Muscle layer of colon (tissue), 2 donors: Measurements from ENCODE around the gene NEK5.

ENCODE experiments used
- H3K27ac ChIP-seq: one replicate; pipeline ENCODE4 v1.7.0; 2013; ENCODE audit warnings: low read depth, mild to moderate bottlenecking, low read length, moderate library complexity
- H3K27me3 ChIP-seq, 2 donors: one replicate each; pipeline ENCODE4 v1.7.0; 2013; ENCODE audit warnings: low read length in 2 of 2, mild to moderate bottlenecking in 2 of 2; ENCODE audit not compliant: insufficient read depth in 2 of 2, control insufficient read depth in 1 of 2
- H3K36me3 ChIP-seq: one replicate; pipeline ENCODE4 v1.7.0; 2013; ENCODE audit warnings: mild to moderate bottlenecking, low read length; ENCODE audit not compliant: insufficient read depth
- H3K4me1 ChIP-seq: one replicate; pipeline ENCODE4 v1.7.0; 2013; ENCODE audit warnings: mild to moderate bottlenecking, low read length; ENCODE audit not compliant: insufficient read depth
- H3K4me3 ChIP-seq, 2 donors: one replicate each; pipeline ENCODE4 v1.7.0; 2013; ENCODE audit warnings: low read length in 2 of 2, low read depth in 1 of 2, mild to moderate bottlenecking in 1 of 2, moderate library complexity in 1 of 2
- H3K9ac ChIP-seq: one replicate; pipeline ENCODE4 v1.7.0; 2013; ENCODE audit warnings: low read length
- H3K9me3 ChIP-seq: one replicate; pipeline ENCODE4 v1.7.0; 2013; ENCODE audit warnings: mild to moderate bottlenecking, low read length
- donor health status: abdominal sarcoma.
- donor health status: Adenocarcinoma of cecum.

Gene NEK5

GRCh38 chr13:52162279-52163101 lies 33.6 kb upstream of the NEK5 start:
- Histone ChIP-seq H3K4me3 (no peak overlapping the region), H3K9me3 (no peaks in the 10 kb centered on the region), H3K27ac (no peak overlapping the region), H3K36me3 (no peaks in the 10 kb centered on the region), H3K27me3 (no peaks in the 10 kb centered on the region), H3K9ac (no peak overlapping the region), H3K4me1 (peaks cover 13% of the 10 kb centered on the region)

GRCh38 chr13:52161181-52161646 lies 32.3 kb upstream of the NEK5 start:
- no peak overlapping the region for H3K9ac ChIP-seq

GRCh38 chr13:52160506-52160905 lies 31.6 kb upstream of the NEK5 start:
- Histone ChIP-seq H3K36me3 (no peaks in the 10 kb centered on the region), H3K9ac (no peak overlapping the region), H3K9me3 (no peaks in the 10 kb centered on the region), H3K27ac (no peak overlapping the region), H3K4me3 (no peak overlapping the region), H3K27me3 (no peaks in the 10 kb centered on the region), H3K4me1 (peaks cover 13% of the 10 kb centered on the region)

More at GRCh38 chr13:52161181-52161646, 32.3 kb upstream of the NEK5 start:
- Histone ChIP-seq H3K27ac (no peak overlapping the region), H3K4me3 (no peak overlapping the region), H3K9me3 (no peaks in the 10 kb centered on the region), H3K4me1 (peaks cover 13% of the 10 kb centered on the region), H3K27me3 (no peaks in the 10 kb centered on the region), H3K36me3 (no peaks in the 10 kb centered on the region)

- Histone ChIP-seq H3K27ac (no peak overlapping the region), H3K9ac (no peak overlapping the region), H3K36me3 (no peaks in the 10 kb centered on the region), H3K4me1 (peaks cover 13% of the 10 kb centered on the region), H3K4me3 (peak overlapping the region in 1 of 2 donors; percentile 67), H3K27me3 (no peaks in the 10 kb centered on the region), H3K9me3 (no peaks in the 10 kb centered on the region)
Observed at GRCh38 chr13:52160053-52160452, 31.2 kb upstream of the NEK5 start.

GRCh38 chr13:52159159-52159982 lies 30.5 kb upstream of the NEK5 start, which contains the start of gene NEK3:
NEK3 (minus strand) TSS chr13:52159597; CDS start chr13:52156191, 3,406 bp downstream.
- peaks cover 13% of the 10 kb centered on the region for H3K4me1 ChIP-seq
- no peaks in the 10 kb centered on the region for H3K9me3 ChIP-seq
- peak within 1 kb of the TSS; percentile 79 for H3K27ac ChIP-seq
- H3K9ac ChIP-seq, result peak within 1 kb of the TSS; percentile 72
- H3K4me3 ChIP-seq, result peak within 1 kb of the TSS; percentile 67 to 80
- no peaks in the 10 kb centered on the region for H3K27me3 ChIP-seq
- H3K36me3 ChIP-seq, result no peaks in the 10 kb centered on the region

GRCh38 chr13:52158629-52159158 lies 29.8 kb upstream of the NEK5 start:
- H3K9ac ChIP-seq, result peak overlapping the region; percentile 72
- no peaks in the 10 kb centered on the region for H3K27me3 ChIP-seq
- H3K4me3 ChIP-seq, result peak overlapping the region; percentile 67 to 80
- no peaks in the 10 kb centered on the region for H3K9me3 ChIP-seq
- no peaks in the 10 kb centered on the region for H3K36me3 ChIP-seq
- H3K27ac ChIP-seq, result peak overlapping the region; percentile 79
- H3K4me1 ChIP-seq, result peaks cover 13% of the 10 kb centered on the region

GRCh38 chr13:52156724-52157261 lies 27.9 kb upstream of the NEK5 start:
- no peaks in the 10 kb centered on the region for H3K9me3 ChIP-seq
- H3K27me3 ChIP-seq, result no peaks in the 10 kb centered on the region
- H3K36me3 ChIP-seq, result peaks cover 3% of the 10 kb centered on the region
- H3K4me1 ChIP-seq, result peaks cover 13% of the 10 kb centered on the region
- no peak overlapping the region for H3K9ac ChIP-seq
- no peak overlapping the region for H3K4me3 ChIP-seq
- no peak overlapping the region for H3K27ac ChIP-seq

- Histone ChIP-seq H3K4me3 (no peak overlapping the region), H3K9ac (no peak overlapping the region), H3K27me3 (no peaks in the 10 kb centered on the region), H3K27ac (no peak overlapping the region), H3K4me1 (peaks cover 13% of the 10 kb centered on the region), H3K9me3 (no peaks in the 10 kb centered on the region), H3K36me3 (peaks cover 18% of the 10 kb centered on the region)
Observed at GRCh38 chr13:52155177-52155576, 26.3 kb upstream of the NEK5 start.

GRCh38 chr13:52147225-52147624 lies 18.4 kb upstream of the NEK5 start:
- Histone ChIP-seq H3K9me3 (no peaks in the 10 kb centered on the region), H3K36me3 (peaks cover 26% of the 10 kb centered on the region), H3K27ac (no peak overlapping the region), H3K4me1 (no peaks in the 10 kb centered on the region), H3K9ac (no peak overlapping the region), H3K4me3 (no peak overlapping the region), H3K27me3 (no peaks in the 10 kb centered on the region)

- Histone ChIP-seq H3K9ac (no peak overlapping the region), H3K4me1 (no peaks in the 10 kb centered on the region), H3K9me3 (no peaks in the 10 kb centered on the region), H3K27me3 (no peaks in the 10 kb centered on the region), H3K36me3 (peaks cover 8% of the 10 kb centered on the region), H3K27ac (no peak overlapping the region), H3K4me3 (no peak overlapping the region)
Observed at GRCh38 chr13:52141299-52141698, 12.4 kb upstream of the NEK5 start.

GRCh38 chr13:52137489-52137888 lies 8.6 kb upstream of the NEK5 start:
- Histone ChIP-seq H3K27me3 (no peaks in the 10 kb centered on the region), H3K27ac (no peak overlapping the region), H3K9me3 (no peaks in the 10 kb centered on the region), H3K4me1 (no peaks in the 10 kb centered on the region), H3K36me3 (peaks cover 27% of the 10 kb centered on the region), H3K4me3 (no peak overlapping the region), H3K9ac (no peak overlapping the region)
